PC-3 (cell line): ENCODE results near the gene ARHGEF4. TPM values are rescaled to one million over a fixed set of nuclear protein-coding genes. Genes with fewer than 3 reads are reported as not detected.

Experiments used
- ATAC-seq: fragments of 200-7000 bp; cut with Tn5 transposase; 2 replicates; pipeline ENCODE4 v1.9.1; 2020; ENCODE audit warnings: mild to moderate bottlenecking, moderate library complexity
- BruUV-seq: library from RNA; stranded (reverse); fragments of 400-500 nt; replicated peaks from 2 replicates; lab custom pipeline; 2021; lab: Mats Ljungman, UMichigan
- CTCF ChIA-PET: fragments of 300-600 bp; sonication (Branson Sonifier 250); formaldehyde crosslinking; loops from one replicate; lab custom pipeline; 2022; ENCODE audit warnings: antibody characterized with exemption; lab: Charles Lee
- POLR2A ChIA-PET: fragments of 300-600 bp; sonication (Branson Sonifier 250); formaldehyde crosslinking; loops from one replicate; lab custom pipeline; 2022; ENCODE audit warnings: antibody characterized with exemption; ENCODE audit not compliant: unreplicated experiment; lab: Charles Lee
- DNase-seq: peaks from one replicate; pipeline ENCODE4 v3.0.0-alpha.2; 2015
- H2AFZ ChIP-seq: fragments of 300-600 bp; sonication (generic); 2 replicates; pipeline ENCODE4 v1.6.0; 2016; ENCODE audit warnings: antibody characterized with exemption, low read length
- H3F3A ChIP-seq: fragments of 300-600 bp; sonication (generic); one replicate; pipeline ENCODE4 v1.6.0; 2017; ENCODE audit warnings: antibody characterized with exemption, low read length, control low read depth, mild to moderate bottlenecking; ENCODE audit not compliant: unreplicated experiment
- H3K27ac ChIP-seq: fragments of 300-600 bp; sonication (generic); 2 replicates; pipeline ENCODE4 v1.5.1; 2016; ENCODE audit warnings: mild to moderate bottlenecking, low read length
- H3K27me3 ChIP-seq: fragments of 300-600 bp; sonication (generic); 2 replicates; pipeline ENCODE4 v1.6.1; 2016; ENCODE audit warnings: low read length, mixed read lengths
- H3K36me3 ChIP-seq: fragments of 300-600 bp; sonication (generic); 2 replicates; pipeline ENCODE4 v1.6.1; 2016; ENCODE audit warnings: low read depth, mixed run types, low read length, mixed read lengths
- H3K4me1 ChIP-seq: fragments of 300-600 bp; sonication (generic); 2 replicates; pipeline ENCODE4 v1.5.1; 2016; ENCODE audit warnings: low read length; ENCODE audit not compliant: insufficient read depth
- H3K4me2 ChIP-seq: fragments of 300-600 bp; sonication (generic); 2 replicates; pipeline ENCODE4 v1.6.0; 2016; ENCODE audit warnings: low read length
- H3K4me3 ChIP-seq: fragments of 300-600 bp; sonication (generic); 2 replicates; pipeline ENCODE4 v1.5.1; 2016; ENCODE audit warnings: mild to moderate bottlenecking, low read length, mixed read lengths
- H3K79me2 ChIP-seq: fragments of 300-600 bp; sonication (generic); 2 replicates; pipeline ENCODE4 v1.6.1; 2017; ENCODE audit warnings: low read length, mixed read lengths
- H3K9ac ChIP-seq: fragments of 300-600 bp; sonication (generic); 2 replicates; pipeline ENCODE4 v1.6.0; 2016; ENCODE audit warnings: mild to moderate bottlenecking, low read length
- H3K9me2 ChIP-seq: fragments of 300-600 bp; sonication (generic); replicated peaks from 2 replicates; pipeline ENCODE4 v1.6.1; 2016; ENCODE audit warnings: mixed run types, low read length, mixed read lengths
- H3K9me3 ChIP-seq: fragments of 300-600 bp; sonication (generic); 2 replicates; pipeline ENCODE4 v1.6.1; 2016; ENCODE audit warnings: low read length, mixed read lengths
- H4K20me1 ChIP-seq: fragments of 300-600 bp; sonication (generic); 2 replicates; pipeline ENCODE4 v1.6.1; 2016; ENCODE audit warnings: low read length, mixed read lengths
- CTCF ChIP-seq: fragments of 300-600 bp; sonication (generic); conservative IDR thresholded peaks from 2 replicates; pipeline ENCODE4 v1.5.1; 2017; ENCODE audit warnings: antibody characterized with exemption, low read depth, mild to moderate bottlenecking, low read length
- EZH2phosphoT487 ChIP-seq: fragments of 300-600 bp; sonication (generic); IDR thresholded peaks from 2 replicates; pipeline ENCODE4 v1.6.1; 2018; ENCODE audit warnings: mild to moderate bottlenecking, antibody characterized with exemption, low read length, borderline replicate concordance
- intact Hi-C: fragments of 100-400 bp; cut with micrococcal nuclease; formaldehyde crosslinking; loops from 2 replicates; pipeline ENCODE4 v1.9.0; 2023
- total RNA-seq: library from RNA; depleted of rRNA; stranded (reverse); fragments of >200 nt; gene quantifications from 2 replicates; pipeline ENCODE4 v1.2.3, GENCODE V29; 2014

The ARHGEF4 gene
- total RNA-seq, 1 experiment from 2014 or later, result 21.5 TPM

GRCh38 chr2:130842770-130843169 lies 6.1 kb downstream of the ARHGEF4 start:
- Histone ChIP-seq H3K4me2 (no peak overlapping the region), H3F3A (no peaks in the 10 kb centered on the region), H2AFZ (no peak overlapping the region), H3K27ac (no peak overlapping the region), H3K27me3 (no peaks in the 10 kb centered on the region), H3K36me3 (no peaks in the 10 kb centered on the region), H4K20me1 (peaks cover 12% of the 10 kb centered on the region; the same call in 1 of the 2 replicates), H3K9ac (no peak overlapping the region), H3K79me2 (peaks cover 39% of the 10 kb centered on the region), H3K4me1 (peaks cover 21% of the 10 kb centered on the region; the same call in 1 of the 2 replicates), H3K4me3 (no peak overlapping the region), H3K9me3 (no peaks in the 10 kb centered on the region), H3K9me2 (no peaks in the 10 kb centered on the region)
- no peak for TF ChIP-seq CTCF
- no peak for TF ChIP-seq EZH2phosphoT487
- ChIA-PET CTCF (interaction anchor here (1.3 kb wide), 1 partner anchor 45 kb away, joined by 4 read pairs; no protein-coding TSS in a partner anchor), POLR2A (no interaction called here)
- intact Hi-C loops, result no loop called here
- no TSS peak for BruUV-seq
- ATAC-seq, result no peak
- no peak for DNase-seq

- no peak for TF ChIP-seq CTCF
- Histone ChIP-seq H3K27me3 (no peaks in the 10 kb centered on the region), H2AFZ (no peak overlapping the region), H3K9ac (no peak overlapping the region), H3K79me2 (peaks cover 35% of the 10 kb centered on the region), H3K4me1 (peaks cover 21% of the 10 kb centered on the region; the same call in 1 of the 2 replicates), H3K36me3 (no peaks in the 10 kb centered on the region), H3K9me2 (no peaks in the 10 kb centered on the region), H3K4me2 (no peak overlapping the region), H3K9me3 (no peaks in the 10 kb centered on the region), H3K27ac (no peak overlapping the region), H3K4me3 (no peak overlapping the region), H3F3A (no peaks in the 10 kb centered on the region), H4K20me1 (peaks cover 12% of the 10 kb centered on the region; the same call in 1 of the 2 replicates)
- intact Hi-C loops, result no loop called here
- POLR2A ChIA-PET, result no interaction called here
- BruUV-seq, result no TSS peak
- DNase-seq (no peak), ATAC-seq (no peak)
- CTCF ChIA-PET, result interaction anchor here (0.9 to 1.3 kb wide), 2 partner anchors 46 kb away, joined by 3 to 4 read pairs; no protein-coding TSS in a partner anchor
Measured at GRCh38 chr2:130843321-130843985, 6.7 kb downstream of the ARHGEF4 start.

- Histone ChIP-seq H4K20me1 (peaks cover 12% of the 10 kb centered on the region; the same call in 1 of the 2 replicates), H3K79me2 (peaks cover 35% of the 10 kb centered on the region), H3K27ac (no peak overlapping the region), H3K9ac (no peak overlapping the region), H3K36me3 (no peaks in the 10 kb centered on the region), H2AFZ (no peak overlapping the region), H3K4me3 (no peak overlapping the region), H3K4me2 (no peak overlapping the region), H3K27me3 (no peaks in the 10 kb centered on the region), H3K9me3 (no peaks in the 10 kb centered on the region), H3K4me1 (peaks cover 21% of the 10 kb centered on the region; the same call in 1 of the 2 replicates), H3K9me2 (no peaks in the 10 kb centered on the region), H3F3A (no peaks in the 10 kb centered on the region)
- ChIA-PET POLR2A (no interaction called here), CTCF (interaction anchor here (0.9 kb wide), 1 partner anchor 47 kb away, joined by 3 read pairs; no protein-coding TSS in a partner anchor)
- no peak for ATAC-seq
- no peak for TF ChIP-seq CTCF
- no peak for DNase-seq
- BruUV-seq, result no TSS peak
- intact Hi-C loops, result no loop called here
Measured at GRCh38 chr2:130844161-130844560, 7.4 kb downstream of the ARHGEF4 start.
